Measurements from ENCODE around the gene PATL1. TPM values are rescaled to one million over a fixed set of nuclear protein-coding genes. Genes with fewer than 3 reads are reported as not detected.

Gene PATL1
- total RNA-seq, 4 donors from 2014 or later: 3.5 to 43.0 (median 17.3) TPM

DNA sequence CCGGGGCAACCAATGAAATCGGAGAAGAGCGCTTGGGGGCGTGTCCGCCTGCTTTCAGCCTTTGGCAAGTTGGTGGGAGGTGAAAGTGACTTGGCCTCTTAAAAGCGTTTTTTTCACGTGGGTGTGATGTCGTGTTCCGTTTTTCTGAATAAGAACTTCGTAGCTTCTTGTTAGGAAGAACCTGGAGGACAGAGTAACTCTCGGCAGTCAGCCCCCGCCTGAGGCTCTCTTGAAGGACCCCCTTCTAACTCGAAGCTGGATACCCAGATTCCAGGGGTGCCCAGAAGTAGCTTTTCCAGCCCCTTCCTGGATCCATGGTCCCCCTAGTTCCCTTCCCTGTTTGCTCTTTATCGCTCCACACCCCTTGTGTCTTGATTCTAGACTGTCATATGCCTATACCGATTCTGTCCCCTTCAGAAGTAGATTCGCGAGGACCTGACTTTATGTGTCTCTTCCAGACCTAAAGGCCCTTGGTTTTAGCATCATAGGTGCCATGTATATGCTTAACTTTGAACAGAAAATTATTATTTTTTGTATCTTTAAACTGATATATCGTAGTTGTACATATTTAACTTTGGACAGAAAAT is 52.3 kb downstream of the PATL1 start:
- H3K36me3 ChIP-seq: no peaks in the 10 kb centered on the region
- DNase-seq: no peak

DNA sequence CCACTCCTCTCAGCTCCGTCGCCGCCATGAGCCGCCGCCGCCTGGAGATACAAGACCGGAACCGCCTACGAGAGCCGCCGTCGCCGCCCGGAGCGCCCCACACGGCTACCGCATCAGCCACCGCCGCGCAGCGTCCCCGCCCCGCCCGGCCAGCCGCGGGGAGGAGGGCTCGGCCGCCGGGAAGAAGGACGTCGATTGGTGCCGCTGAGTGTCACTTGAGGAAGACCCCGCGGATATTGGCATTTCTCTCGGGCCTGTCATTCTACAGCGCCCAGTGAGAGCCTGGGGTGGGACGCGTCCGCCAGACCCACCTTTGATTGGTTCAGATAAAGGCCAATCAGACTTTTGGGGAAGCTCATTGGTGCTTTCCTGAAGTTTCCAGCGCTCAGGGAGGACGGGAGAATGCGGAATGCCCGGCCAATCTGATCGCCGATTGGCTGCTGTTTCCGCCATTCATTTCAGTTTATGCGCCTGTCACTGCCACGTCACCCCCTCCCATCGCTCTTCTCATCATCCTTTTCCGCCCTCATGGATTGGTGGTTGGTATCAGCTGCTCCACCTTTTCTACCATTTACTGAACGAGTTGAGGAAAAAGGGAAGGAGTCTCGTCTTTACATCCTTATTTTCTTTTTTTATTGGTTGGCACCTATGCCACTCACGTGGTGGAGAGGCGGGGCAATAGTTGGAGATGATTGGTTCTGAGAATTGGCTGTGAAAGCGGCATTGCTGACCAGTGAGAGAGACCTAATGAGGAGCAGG is 53.0 kb downstream of the PATL1 start, which contains the start of gene OSBP:
TSS of gene OSBP (minus strand) at position 138 of the 759 bp plus-strand sequence. CDS start at position 28, 110 bp downstream.
- intact Hi-C loops (cut with DNase I; ENCODE audit: low total_unique reads): loop anchor here (10.0 kb wide), 1 partner anchor 49 kb away; the partner anchor contains the start of gene PATL1
- H3K27me3 ChIP-seq: no peaks in the 10 kb centered on the region
- TF ChIP-seq, protein P1, sequence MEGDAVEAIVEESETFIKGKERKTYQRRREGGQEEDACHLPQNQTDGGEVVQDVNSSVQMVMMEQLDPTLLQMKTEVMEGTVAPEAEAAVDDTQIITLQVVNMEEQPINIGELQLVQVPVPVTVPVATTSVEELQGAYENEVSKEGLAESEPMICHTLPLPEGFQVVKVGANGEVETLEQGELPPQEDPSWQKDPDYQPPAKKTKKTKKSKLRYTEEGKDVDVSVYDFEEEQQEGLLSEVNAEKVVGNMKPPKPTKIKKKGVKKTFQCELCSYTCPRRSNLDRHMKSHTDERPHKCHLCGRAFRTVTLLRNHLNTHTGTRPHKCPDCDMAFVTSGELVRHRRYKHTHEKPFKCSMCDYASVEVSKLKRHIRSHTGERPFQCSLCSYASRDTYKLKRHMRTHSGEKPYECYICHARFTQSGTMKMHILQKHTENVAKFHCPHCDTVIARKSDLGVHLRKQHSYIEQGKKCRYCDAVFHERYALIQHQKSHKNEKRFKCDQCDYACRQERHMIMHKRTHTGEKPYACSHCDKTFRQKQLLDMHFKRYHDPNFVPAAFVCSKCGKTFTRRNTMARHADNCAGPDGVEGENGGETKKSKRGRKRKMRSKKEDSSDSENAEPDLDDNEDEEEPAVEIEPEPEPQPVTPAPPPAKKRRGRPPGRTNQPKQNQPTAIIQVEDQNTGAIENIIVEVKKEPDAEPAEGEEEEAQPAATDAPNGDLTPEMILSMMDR (IDR thresholded peaks at IDR 0.05): peak in 2 of 4 experiments; percentile 7 to 42
- TF ChIP-seq POLR2A (IDR thresholded peaks at IDR 0.05): peak; percentile 76 to 90
- peak; percentile 100 for DNase-seq
- no peaks in the 10 kb centered on the region for H3K9me3 ChIP-seq
- H3K4me1 ChIP-seq: peaks cover 0 to 4% of the 10 kb centered on the region in 2 donors
- peak within 1 kb of the TSS; percentile 81 to 97 for H3K4me3 ChIP-seq
- peak within 1 kb of the TSS; percentile 97 to 99 for H3K27ac ChIP-seq
- no peaks in the 10 kb centered on the region for H3K36me3 ChIP-seq

More for the DNA sequence above, 52.3 kb downstream of the PATL1 start:
- no peaks in the 10 kb centered on the region for H3K27me3 ChIP-seq
- H3K9me3 ChIP-seq: no peaks in the 10 kb centered on the region
- intact Hi-C loops (cut with DNase I; ENCODE audit: low total_unique reads): loop anchor here (10.0 kb wide), 1 partner anchor 48 kb away; the partner anchor contains the start of gene PATL1
- peaks cover 0 to 4% of the 10 kb centered on the region in 2 donors for H3K4me1 ChIP-seq
- peak overlapping the region; percentile 97 to 99 for H3K27ac ChIP-seq
- peak overlapping the region; percentile 36 to 48 for H3K4me3 ChIP-seq
- TF ChIP-seq, protein P1 (IDR thresholded peaks at IDR 0.05): no peak
- TF ChIP-seq POLR2A (IDR thresholded peaks at IDR 0.05): peak; percentile 30 to 49

GRCh38 chr11:59615120-59615636 is 53.7 kb downstream of the PATL1 start:
- H3K4me1 ChIP-seq: peaks cover 0 to 4% of the 10 kb centered on the region in 2 donors
- H3K4me3 ChIP-seq: peak overlapping the region; percentile 81 to 97
- no peaks in the 10 kb centered on the region for H3K36me3 ChIP-seq
- H3K27ac ChIP-seq: peak overlapping the region; percentile 90 to 99
- no peaks in the 10 kb centered on the region for H3K27me3 ChIP-seq
- DNase-seq: peak; percentile 44 to 52
- TF ChIP-seq POLR2A (IDR thresholded peaks at IDR 0.05): no peak
- TF ChIP-seq, protein P1 (IDR thresholded peaks at IDR 0.05): no peak
- intact Hi-C loops (cut with DNase I; ENCODE audit: low total_unique reads): loop anchor here (10.0 kb wide), 1 partner anchor 50 kb away; the partner anchor contains the start of gene PATL1
- no peaks in the 10 kb centered on the region for H3K9me3 ChIP-seq

- H3K4me1 ChIP-seq: peaks cover 0 to 4% of the 10 kb centered on the region in 2 donors
- no peak for DNase-seq
- peak overlapping the region; percentile 90 to 99 for H3K27ac ChIP-seq
- no peaks in the 10 kb centered on the region for H3K9me3 ChIP-seq
- intact Hi-C loops (cut with DNase I; ENCODE audit: low total_unique reads): loop anchor here (10.0 kb wide), 1 partner anchor 50 kb away; the partner anchor contains the start of gene PATL1
- no peaks in the 10 kb centered on the region for H3K36me3 ChIP-seq
- no peak for TF ChIP-seq POLR2A (IDR thresholded peaks at IDR 0.05)
- TF ChIP-seq, protein P1 (IDR thresholded peaks at IDR 0.05): no peak
- H3K4me3 ChIP-seq: peak overlapping the region; percentile 81 to 97
- no peaks in the 10 kb centered on the region for H3K27me3 ChIP-seq
These were observed 54.3 kb downstream of the PATL1 start for GRCh38 chr11:59614277-59615119.

Data from uterus (tissue), 4 donors.